Measurements from ENCODE around the gene CNIH1.
"Not testable (repeated sequence)": the region's sequence is repeated elsewhere in the genome, so short reads cannot be mapped to it uniquely, and the experiment has no call there.

GRCh38 chr14:54392986-54393884 is 47.9 kb downstream of the CNIH1 start:
- TF ChIP-seq CTCF (IDR thresholded peaks at IDR 0.05; ENCODE audit: low read length); EZH2 (IDR thresholded peaks at IDR 0.05; ENCODE audit: borderline replicate concordance, low read length): not testable (repeated sequence)

All from OCI-LY1 (cell line).